Heart left ventricle (tissue), 13 donors: ENCODE measurements around the gene PRMT7.

Experiments
- CTCF ChIP-seq, 12 donors: fragments of 200-600 bp; sonication (generic) in 4 of 12; IDR thresholded peaks; one replicate each; pipeline versions ENCODE4 v1.5.0 to v1.8.0; 2018 to 2022; ENCODE audit warnings: antibody characterized with exemption in 12 of 12, mild to moderate bottlenecking in 5 of 12
- POLR2A ChIP-seq, 2 donors: fragments of 450-650 bp; IDR thresholded peaks; one replicate each; pipeline ENCODE4 v1.6.1; 2017; ENCODE audit warnings: antibody characterized with exemption in 2 of 2, mild to moderate bottlenecking in 2 of 2, moderate library complexity in 2 of 2
- donor health status: ischemic (EF 13 %, LVEDD 7.1; RV severe dilation, severe dysfunction).
- donor health status: DM: no; HTN: yes; CAD: no.
- donor health status: DM: no; HTN: no; CAD: no.
- donor health status: ischemic (EF 25% LVEDD 6.9; RV normal size, moderate dysfunction).
- donor health status: ischemic (EF 25% LVEDD 5.7; RV mildly dilated, moderate dysfunction).
- donor health status: ischemic (EF 35%, LVEDD 5.7; RV mildly dilated, moderate dysfunction).
- donor health status: nonischemic (EF 11% LVEDD 7.7; RV severe dilation, severe dysfunction).
- donor health status: DM: yes; HTN: yes; CAD: no.
- donor health status: PGD.
- donor health status: ischemic (EF 29% LVEDD 5.4; RV normal size, mild dysfunction).
- donor health status: nonischemic (EF 23%, LVEDD 6.1; RV moderate dilation, normal function).

DNA sequence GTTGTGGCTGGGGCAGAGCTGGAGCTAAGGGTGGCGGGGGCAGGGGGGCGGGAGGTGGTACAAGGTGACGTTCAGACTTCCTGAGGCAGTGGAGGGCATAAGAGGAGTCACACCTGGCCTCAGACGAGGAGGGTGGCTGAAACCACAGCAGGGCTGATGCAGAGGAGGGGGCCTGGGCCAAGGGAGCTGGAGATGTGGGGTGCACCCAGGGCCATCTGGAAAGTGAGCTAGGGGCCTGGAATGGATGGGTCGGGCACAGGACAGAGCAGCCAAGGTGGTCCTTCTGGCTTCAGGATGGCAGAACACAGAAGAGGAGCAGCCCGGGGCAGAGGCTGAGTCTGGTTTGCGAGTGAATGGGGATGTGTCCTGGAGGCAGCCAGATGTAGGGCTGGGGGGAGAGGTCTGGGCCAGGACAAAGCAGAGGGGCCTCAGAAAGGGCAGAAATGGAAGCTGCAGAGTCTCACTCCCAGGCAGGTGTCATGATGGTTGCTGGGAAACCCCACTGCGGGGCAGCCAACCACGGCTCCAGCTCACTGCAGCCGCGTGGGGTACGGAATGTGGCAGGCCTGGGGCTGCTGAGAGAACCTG lies 57.6 kb downstream of the PRMT7 start:
- TF ChIP-seq CTCF (IDR thresholded peaks at IDR 0.05) (no peak), POLR2A (IDR thresholded peaks at IDR 0.05) (no peak)
